Stimulated activated CD8-positive, alpha-beta memory T cell treated with anti-CD3 and anti-CD28 coated beads, Interleukin-7, amount 100 ng/mL, for 48 hours (primary cell): ENCODE results near the gene TSPAN14.

ENCODE experiments used
- DNase-seq, 2 donors: peaks; one replicate each; pipeline ENCODE4 v3.0.0-alpha.2; 2020; ENCODE audit warnings: low read depth in 1 of 2; ENCODE audit errors: extremely low read depth in 1 of 2

The TSPAN14 gene

DNA sequence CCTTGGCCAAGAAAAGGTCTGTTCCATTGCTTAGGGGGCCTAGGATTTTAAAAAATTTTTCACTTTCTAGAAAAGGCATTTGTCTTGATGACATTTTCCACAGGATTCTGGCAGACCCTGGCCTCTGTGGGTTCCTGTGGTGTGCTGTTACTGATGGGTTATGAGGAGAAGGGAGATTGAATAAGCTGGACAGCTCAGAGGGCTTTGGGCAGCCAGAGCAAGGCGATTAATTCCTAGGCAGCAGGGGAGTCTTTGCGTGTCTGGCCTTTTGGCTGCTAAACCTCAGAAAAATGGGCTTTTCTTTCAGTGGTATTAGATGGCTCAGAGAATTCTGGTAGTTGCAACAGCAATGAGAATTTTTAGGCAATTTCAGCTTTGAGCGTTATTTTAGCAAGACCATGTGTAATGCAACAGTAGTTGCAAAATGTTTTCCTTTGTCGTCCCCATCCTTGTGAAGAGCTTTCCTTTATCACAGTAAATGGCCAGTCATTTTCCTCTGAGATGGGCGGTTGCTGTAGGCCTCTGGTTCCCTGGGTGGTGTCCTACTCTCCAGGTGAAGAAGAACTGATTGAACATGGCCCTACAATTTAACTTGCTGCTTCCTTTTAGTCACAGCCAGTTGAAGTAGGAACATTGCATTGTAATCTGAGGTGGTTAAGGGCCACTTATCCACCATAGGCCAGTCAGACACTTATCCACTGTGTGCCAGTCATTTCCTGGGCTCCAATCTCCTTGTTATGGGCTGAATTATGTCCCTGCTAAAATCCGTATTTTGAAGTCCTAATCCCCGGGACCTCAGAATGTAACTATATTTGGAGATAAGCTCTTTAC lies 126.7 kb downstream of the TSPAN14 start:
- DNase-seq = no peak

- DNase-seq = no peak
Measured at GRCh38 chr10:80581469-80581835, 127.3 kb downstream of the TSPAN14 start.

DNA sequence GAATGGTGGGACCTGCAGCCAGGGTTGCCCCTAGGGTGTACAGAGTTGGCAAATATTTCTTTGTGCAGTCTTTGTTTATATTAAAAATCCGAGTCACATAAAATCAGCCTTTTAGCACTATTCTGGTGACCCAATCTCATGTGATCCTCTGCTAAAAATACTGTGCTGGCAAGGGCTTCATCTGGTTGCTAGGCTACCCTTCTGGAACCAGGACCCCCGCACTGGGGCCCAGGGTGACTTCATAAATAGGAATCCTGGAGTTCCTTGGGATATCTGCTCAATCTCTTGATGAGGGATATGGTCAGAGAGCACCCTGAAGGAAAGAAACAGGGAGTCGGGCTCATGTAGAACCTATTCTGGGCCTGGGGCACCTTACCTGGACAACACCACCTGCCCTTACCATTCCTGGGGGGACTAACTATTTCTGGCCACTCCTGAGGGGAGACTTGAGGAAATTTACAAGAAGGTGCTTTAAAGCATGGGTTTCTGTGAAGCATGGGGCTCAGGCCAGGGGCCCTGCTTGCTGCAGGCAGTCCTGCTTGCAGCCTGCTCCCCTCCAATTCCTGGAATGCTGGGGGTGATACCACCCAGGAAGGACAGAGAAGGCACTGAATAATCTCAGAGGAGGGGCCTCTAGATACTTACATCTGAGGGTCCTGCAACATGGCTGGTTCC lies 128.3 kb downstream of the TSPAN14 start:
- no peak for DNase-seq
